Duodenal mucosa (tissue), 2 donors: ENCODE data around the gene KLHDC3.
A peak's percentile ranks its signal among the peaks of the same experiment; 100 is the strongest.

Experiments used
- H3K27ac ChIP-seq: one replicate; pipeline ENCODE4 v1.7.0; 2013; ENCODE audit warnings: low read depth, low read length
- H3K27me3 ChIP-seq, 2 donors: one replicate each; pipeline ENCODE4 v1.7.0; 2013; ENCODE audit warnings: low read length in 2 of 2, control low read depth in 1 of 2; ENCODE audit not compliant: insufficient read depth in 2 of 2, control insufficient read depth in 1 of 2
- H3K36me3 ChIP-seq, 2 donors: one replicate each; pipeline ENCODE4 v1.7.0; 2013; ENCODE audit warnings: low read length in 2 of 2, control low read depth in 1 of 2; ENCODE audit not compliant: insufficient read depth in 2 of 2, control insufficient read depth in 1 of 2
- H3K4me1 ChIP-seq, 2 donors: one replicate each; pipeline ENCODE4 v1.7.0; 2013; ENCODE audit warnings: low read length in 2 of 2, control low read depth in 1 of 2; ENCODE audit not compliant: insufficient read depth in 2 of 2, control insufficient read depth in 1 of 2
- H3K4me3 ChIP-seq, 2 donors: one replicate each; pipeline ENCODE4 v1.7.0; 2013; ENCODE audit warnings: low read length in 2 of 2, low read depth in 1 of 2
- H3K9ac ChIP-seq, 2 donors: one replicate each; pipeline ENCODE4 v1.7.0; 2013; ENCODE audit warnings: low read length in 2 of 2, low read depth in 1 of 2
- H3K9me3 ChIP-seq, 2 donors: one replicate each; pipeline ENCODE4 v1.7.0; 2013; ENCODE audit warnings: low read length in 2 of 2, control low read depth in 1 of 2; ENCODE audit not compliant: control insufficient read depth in 1 of 2

Gene KLHDC3

DNA sequence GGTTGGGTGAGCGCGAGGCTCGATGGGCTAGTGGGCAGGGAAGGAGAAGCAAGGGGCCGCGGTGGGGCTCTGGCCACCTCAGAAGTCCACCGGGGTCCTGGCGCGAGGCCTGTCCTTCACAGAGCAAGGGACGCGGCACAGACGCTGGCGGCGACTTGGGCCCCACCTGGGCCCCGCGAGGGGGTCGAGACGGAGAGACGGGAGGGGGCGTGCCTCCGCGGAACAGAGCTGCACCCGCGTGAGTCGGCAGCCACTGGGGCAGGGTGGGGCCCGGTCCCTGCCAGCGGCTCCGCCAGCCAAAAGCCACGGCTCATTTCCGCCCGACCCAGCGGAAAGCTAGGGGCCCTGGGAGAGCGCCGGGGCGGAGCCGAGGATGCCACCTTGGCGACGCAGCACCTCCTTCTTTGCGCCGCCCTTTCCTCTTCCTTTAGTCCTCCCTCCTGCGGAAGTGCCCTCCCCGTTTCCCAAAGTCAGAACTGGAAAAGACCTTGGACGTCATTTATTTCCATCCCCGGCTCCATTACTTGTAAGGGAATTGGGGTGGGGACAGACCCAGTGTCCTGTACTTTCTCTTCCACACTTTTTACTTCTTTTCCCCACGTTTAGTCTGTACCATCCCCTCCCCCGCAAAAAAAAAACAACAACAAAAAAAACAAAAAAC is 39.6 kb downstream of the KLHDC3 start, which contains the start of gene CUL7:
TSS of gene CUL7 (minus strand) at position 307 of the 661 bp plus-strand sequence. CDS start 1,063 bp downstream, outside the sequence.
- peaks cover 27 to 36% of the 10 kb centered on the region in 2 donors for H3K36me3 ChIP-seq
- peak within 1 kb of the TSS; percentile 77 for H3K27ac ChIP-seq

DNA sequence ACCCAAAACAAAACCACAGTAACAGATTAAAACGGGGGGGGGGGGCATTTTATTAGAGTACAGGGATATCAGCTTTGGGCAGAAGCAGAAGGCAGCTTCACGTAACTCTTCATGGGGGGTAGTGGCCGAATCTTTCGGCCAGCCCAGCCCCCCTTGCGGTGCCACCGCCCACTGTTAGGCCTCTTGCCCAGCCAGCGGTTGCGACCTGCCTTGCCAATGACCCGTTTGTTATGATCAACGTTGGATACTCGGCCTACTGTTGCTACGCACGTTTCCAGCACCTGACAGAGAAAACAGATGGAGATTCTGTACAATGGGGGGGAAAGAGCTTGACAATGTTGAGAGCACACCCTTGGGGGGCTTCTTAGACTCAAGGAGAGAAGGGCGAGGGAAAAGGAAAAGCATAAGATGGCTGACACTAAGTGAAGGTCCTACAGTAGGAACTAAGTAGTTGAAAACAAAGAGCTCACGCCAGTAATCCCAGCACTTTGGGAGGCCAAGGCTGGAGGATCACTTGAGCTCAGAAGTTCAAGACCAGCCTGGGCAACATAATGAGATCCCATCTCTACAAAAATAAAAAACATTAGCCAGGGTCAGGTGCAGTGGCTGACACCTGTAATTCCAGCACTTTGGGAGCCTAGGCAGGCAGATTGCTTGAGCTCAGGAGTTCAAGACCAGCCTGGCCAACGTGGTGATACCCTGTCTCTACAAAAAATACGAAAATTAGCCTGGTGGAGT is 40.3 kb downstream of the KLHDC3 start:
- Histone ChIP-seq H3K27ac (peak overlapping the region; percentile 77), H3K9ac (peak overlapping the region; percentile 83 to 94), H3K4me3 (peak overlapping the region; percentile 79 to 91), H3K9me3 (no peaks in the 10 kb centered on the region), H3K36me3 (peaks cover 22 to 32% of the 10 kb centered on the region in 2 donors), H3K4me1 (peaks cover 23 to 28% of the 10 kb centered on the region in 2 donors), H3K27me3 (no peaks in the 10 kb centered on the region)

More for the DNA sequence above, 39.6 kb downstream of the KLHDC3 start, which contains the start of gene CUL7:
- H3K4me3 ChIP-seq = peak within 1 kb of the TSS; percentile 79 to 91
- H3K9ac ChIP-seq = peak within 1 kb of the TSS; percentile 83 to 94
- no peaks in the 10 kb centered on the region for H3K27me3 ChIP-seq
- H3K4me1 ChIP-seq = peaks cover 21 to 24% of the 10 kb centered on the region in 2 donors
- H3K9me3 ChIP-seq = no peaks in the 10 kb centered on the region

DNA sequence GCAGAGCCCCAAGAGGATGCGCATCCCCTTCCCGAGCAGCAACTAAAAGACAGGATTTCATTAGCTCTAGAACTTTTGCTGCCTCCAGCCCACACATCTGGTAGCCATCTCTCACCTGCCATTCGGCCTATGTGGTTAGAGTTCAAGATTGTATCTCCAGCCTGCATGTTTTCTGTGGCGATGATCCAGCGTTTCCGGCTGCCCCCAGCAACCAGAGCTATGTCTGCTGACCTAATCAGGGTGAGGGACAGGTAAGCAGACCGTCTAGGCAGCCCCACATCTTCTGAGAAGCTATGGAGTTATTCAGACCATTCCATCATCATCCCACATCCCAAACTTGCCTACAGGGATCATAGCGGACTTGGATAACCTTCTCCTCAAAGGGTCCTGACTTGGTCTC is 41.9 kb downstream of the KLHDC3 start:
- H3K36me3 ChIP-seq = peaks cover 14 to 24% of the 10 kb centered on the region in 2 donors
- H3K4me1 ChIP-seq = peaks cover 23 to 34% of the 10 kb centered on the region in 2 donors
- no peaks in the 10 kb centered on the region for H3K27me3 ChIP-seq
- H3K4me3 ChIP-seq = no peak overlapping the region
- H3K9me3 ChIP-seq = no peaks in the 10 kb centered on the region
- no peak overlapping the region for H3K9ac ChIP-seq
- H3K27ac ChIP-seq = no peak overlapping the region

DNA sequence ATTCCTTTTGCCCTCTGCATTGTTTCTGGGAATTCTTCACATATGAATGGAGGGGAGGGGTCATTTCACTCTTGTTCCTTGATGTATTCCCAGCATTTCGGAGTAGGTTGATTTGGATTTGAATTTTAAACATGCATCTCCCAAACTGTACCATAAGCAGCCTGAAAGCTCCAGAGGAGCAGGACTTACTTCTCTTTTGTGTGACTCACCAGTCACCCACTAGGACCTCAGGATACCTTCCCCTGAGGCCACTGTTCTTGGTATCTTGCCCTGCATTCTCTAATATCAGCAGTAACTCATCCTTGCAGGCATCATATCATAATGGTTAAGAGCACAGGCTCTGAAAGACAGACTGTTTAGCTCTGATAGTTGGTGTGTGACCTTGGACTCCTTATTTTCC is 44.5 kb downstream of the KLHDC3 start:
- Histone ChIP-seq H3K9me3 (no peaks in the 10 kb centered on the region), H3K36me3 (peaks cover 20 to 29% of the 10 kb centered on the region in 2 donors), H3K9ac (peak overlapping the region; percentile 82 to 89), H3K4me3 (peak overlapping the region; percentile 88 to 92), H3K27ac (no peak overlapping the region), H3K27me3 (no peaks in the 10 kb centered on the region), H3K4me1 (peaks cover 18 to 29% of the 10 kb centered on the region in 2 donors)

DNA sequence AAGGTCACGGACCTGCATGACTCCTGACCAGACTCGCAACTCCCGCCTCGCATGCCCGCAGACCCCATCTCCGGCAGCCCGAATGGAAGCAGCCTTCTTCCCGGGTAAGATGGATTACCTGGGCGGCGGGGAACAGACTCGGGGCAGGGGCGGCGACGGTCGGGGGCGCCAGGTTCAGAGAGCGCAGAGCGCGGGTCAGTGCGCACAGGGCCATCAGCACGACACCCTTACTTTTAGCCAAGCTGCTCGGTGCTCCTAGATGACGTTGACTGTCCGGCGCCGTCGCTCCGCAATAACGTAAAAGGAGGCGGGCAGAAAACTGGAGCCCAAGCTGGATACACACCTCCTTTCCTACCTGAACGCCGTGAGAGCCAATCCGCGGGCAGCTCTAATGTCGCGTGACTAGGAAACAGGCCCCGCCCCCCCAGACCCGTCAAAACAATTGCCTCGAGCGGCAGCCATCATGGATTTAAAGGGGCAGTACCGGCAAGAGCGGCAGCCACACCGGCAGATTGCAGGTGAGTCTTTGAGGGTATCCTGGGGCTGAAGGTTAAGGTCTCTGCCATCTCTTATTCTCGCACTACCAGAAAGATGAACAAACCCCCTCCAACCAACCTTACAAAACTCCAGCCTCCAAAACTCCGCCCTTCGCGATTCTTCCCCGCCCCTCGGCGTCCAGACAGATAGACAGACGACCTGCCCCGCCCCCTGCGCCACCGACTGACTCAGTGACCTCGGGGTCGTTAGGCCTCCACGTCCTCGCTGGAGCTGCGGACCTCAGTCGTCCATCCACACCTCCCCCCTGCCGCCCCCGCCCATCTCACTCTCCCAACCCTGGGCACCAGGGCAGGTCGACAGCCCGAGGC is 45.4 kb downstream of the KLHDC3 start, which contains the start of the genes KLC4 and MRPL2:
TSS of gene KLC4 (plus strand) at position 464 of the 866 bp plus-strand sequence. CDS start 1,705 bp downstream, outside the sequence.
TSS of gene MRPL2 (minus strand) at position 267 of the 866 bp plus-strand sequence. CDS start at position 214, 53 bp downstream.
- peak within 1 kb of the TSS; percentile 88 to 92 for H3K4me3 ChIP-seq
- H3K9me3 ChIP-seq = no peaks in the 10 kb centered on the region
- peaks cover 24 to 37% of the 10 kb centered on the region in 2 donors for H3K36me3 ChIP-seq
- H3K27ac ChIP-seq = peak within 1 kb of the TSS; percentile 91
- peaks cover 15 to 26% of the 10 kb centered on the region in 2 donors for H3K4me1 ChIP-seq
- H3K9ac ChIP-seq = peak within 1 kb of the TSS; percentile 89 to 95
- H3K27me3 ChIP-seq = no peaks in the 10 kb centered on the region

DNA sequence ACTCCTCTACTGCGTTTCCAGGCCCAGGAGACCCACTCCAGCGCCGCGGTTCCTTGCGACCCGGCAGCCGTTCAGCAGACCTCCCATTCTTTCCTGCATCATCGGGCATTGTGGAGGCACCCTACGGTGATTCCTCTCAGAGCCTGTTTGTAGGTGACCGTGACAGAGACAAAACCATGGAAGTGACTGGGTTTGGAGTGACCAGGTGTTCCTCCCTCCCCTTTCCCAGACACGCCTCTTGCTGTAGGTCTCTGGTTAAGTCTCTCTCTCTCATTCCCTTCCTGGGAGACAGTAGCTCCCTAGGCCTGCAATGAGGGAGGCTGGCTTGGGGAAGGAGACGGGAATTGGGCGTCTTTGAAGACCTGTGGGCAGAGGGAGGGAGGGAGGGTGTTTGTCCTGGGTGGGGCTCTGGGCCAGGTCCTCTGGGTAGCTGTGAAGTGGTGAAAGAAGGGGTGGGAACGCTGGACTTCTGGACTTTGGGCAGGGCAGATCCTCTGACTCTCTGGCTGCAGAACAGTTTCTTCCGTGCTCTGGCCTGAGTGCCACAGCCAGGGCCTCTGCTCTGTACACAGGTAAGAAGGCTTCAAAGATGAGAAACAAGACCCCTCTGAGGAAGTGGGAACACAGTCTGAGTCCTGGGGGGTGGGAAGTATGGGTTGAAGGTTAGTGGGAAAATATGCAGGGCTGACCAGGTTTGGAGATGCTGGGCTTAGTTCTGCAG is 46.1 kb downstream of the KLHDC3 start:
- peaks cover 23 to 40% of the 10 kb centered on the region in 2 donors for H3K36me3 ChIP-seq

DNA sequence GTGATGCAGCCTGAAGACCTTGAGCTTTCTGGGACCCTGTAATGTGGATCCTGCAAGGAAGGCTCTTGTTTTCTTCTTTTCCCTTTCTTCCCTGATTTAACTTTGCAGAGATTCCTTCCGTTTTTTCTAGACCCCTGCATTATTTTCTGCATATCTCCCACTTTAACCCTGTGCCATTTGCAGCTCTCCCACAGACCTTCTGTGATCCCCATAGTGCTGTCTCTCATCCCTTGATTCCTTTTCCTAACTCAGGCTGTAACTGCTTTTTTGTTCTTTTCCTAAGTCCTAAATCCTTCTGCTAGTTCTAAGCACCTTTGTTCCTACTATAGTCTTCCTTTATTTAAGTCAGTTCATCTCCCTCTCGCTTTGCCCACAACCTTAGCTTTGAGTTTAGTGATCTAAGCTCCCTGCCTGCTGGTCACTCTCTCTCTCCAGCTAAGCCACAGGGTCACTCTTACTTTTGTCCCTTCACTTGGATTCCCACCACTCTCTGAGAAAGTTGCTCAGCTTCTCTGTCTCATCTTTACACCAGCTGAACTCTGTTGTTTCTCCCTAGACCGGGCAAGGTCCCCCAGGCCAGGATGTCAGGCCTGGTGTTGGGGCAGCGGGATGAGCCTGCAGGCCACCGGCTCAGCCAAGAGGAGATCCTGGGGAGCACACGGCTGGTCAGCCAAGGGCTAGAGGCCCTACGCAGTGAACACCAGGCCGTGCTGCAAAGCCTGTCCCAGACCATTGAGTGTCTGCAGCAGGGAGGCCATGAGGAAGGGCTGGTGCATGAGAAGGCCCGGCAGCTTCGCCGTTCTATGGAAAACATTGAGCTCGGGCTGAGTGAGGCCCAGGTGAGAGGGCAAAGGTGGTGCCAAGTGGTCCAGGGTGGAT is 46.9 kb downstream of the KLHDC3 start:
- Histone ChIP-seq H3K27me3 (no peaks in the 10 kb centered on the region), H3K4me3 (peak overlapping the region; percentile 88 to 92), H3K36me3 (peaks cover 23 to 40% of the 10 kb centered on the region in 2 donors), H3K27ac (no peak overlapping the region), H3K9me3 (no peaks in the 10 kb centered on the region), H3K9ac (peak overlapping the region; percentile 40 to 89), H3K4me1 (peaks cover 15 to 26% of the 10 kb centered on the region in 2 donors)

More for the DNA sequence above, 46.1 kb downstream of the KLHDC3 start:
- Histone ChIP-seq H3K9me3 (no peaks in the 10 kb centered on the region), H3K27me3 (no peaks in the 10 kb centered on the region), H3K9ac (peak overlapping the region; percentile 89 to 95), H3K27ac (peak overlapping the region; percentile 91), H3K4me1 (peaks cover 15 to 26% of the 10 kb centered on the region in 2 donors), H3K4me3 (peak overlapping the region; percentile 88 to 92)

DNA sequence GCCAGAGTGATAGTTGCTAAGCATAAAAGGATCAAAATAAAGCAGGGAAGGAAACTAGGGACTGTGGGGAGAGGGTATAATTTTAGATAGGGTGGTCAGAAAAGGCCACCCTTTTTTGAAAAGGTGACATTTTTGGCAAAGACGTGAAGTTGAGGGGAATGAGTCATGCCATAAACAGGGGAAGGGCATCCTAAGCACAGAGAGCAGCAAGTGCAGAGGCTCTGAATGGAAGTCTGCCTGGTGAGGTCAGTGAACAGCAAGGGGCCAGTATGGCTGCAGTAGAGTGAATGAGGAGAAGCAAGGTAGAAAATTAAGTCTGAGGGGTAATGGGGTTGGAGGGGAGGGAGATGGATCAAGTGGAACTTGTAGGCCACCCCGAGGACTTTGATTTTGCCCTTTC is 47.8 kb downstream of the KLHDC3 start:
- H3K9ac ChIP-seq = peak overlapping the region in 1 of 2 donors; percentile 89
- peak overlapping the region; percentile 88 to 92 for H3K4me3 ChIP-seq
- no peak overlapping the region for H3K27ac ChIP-seq
- no peaks in the 10 kb centered on the region for H3K9me3 ChIP-seq
- peaks cover 26 to 44% of the 10 kb centered on the region in 2 donors for H3K36me3 ChIP-seq
- peaks cover 15 to 26% of the 10 kb centered on the region in 2 donors for H3K4me1 ChIP-seq
- H3K27me3 ChIP-seq = no peaks in the 10 kb centered on the region
